Thyroid gland (tissue), 4 donors: Measurements from ENCODE around the gene TMEM132C. TPM values are rescaled to one million over a fixed set of nuclear protein-coding genes. Genes with fewer than 3 reads are reported as not detected.

ENCODE experiments used
- DNase-seq, 2 donors: peaks; one replicate each; pipeline ENCODE4 v3.0.0-alpha.2; 2019
- H3K27ac ChIP-seq, 3 donors: fragments of 200-600 bp; sonication (generic); 1 replicate in 2 of 3; 2 replicates in 1 of 3; pipeline ENCODE4 v1.5.1; 2016 to 2019; ENCODE audit warnings: mild to moderate bottlenecking in 1 of 3, moderate library complexity in 1 of 3
- H3K27me3 ChIP-seq: fragments of 200-600 bp; sonication (generic); one replicate; pipeline ENCODE4 v1.5.1; 2019
- H3K36me3 ChIP-seq, 2 donors: fragments of 200-600 bp; sonication (generic); one replicate each; pipeline ENCODE4 v1.5.1; 2016 to 2019
- H3K4me1 ChIP-seq, 2 donors: fragments of 200-600 bp; sonication (generic); one replicate each; pipeline ENCODE4 v1.5.1; 2017 to 2019
- H3K4me3 ChIP-seq, 3 donors: fragments of 200-600 bp; sonication (generic); replicated peaks in 1 of 3; 1 replicate in 2 of 3; 2 replicates in 1 of 3; pipeline ENCODE4 v1.5.1; 2016; ENCODE audit warnings: mild to moderate bottlenecking in 1 of 3
- H3K9me3 ChIP-seq: fragments of 200-600 bp; sonication (generic); one replicate; pipeline ENCODE4 v1.5.1; 2017
- CTCF ChIP-seq, 6 experiments: fragments of 200-600 bp in 3 of 6; fragments of 450-650 bp in 3 of 6; sonication (generic) in 3 of 6; IDR thresholded peaks; one replicate each; pipeline ENCODE4 v1.5.1; 2016 to 2019; ENCODE audit warnings: antibody characterized with exemption in 6 of 6, mild to moderate bottlenecking in 2 of 6, inconsistent platforms in 1 of 6, moderate library complexity in 1 of 6
- POLR2A ChIP-seq, 2 donors: fragments of 450-650 bp; IDR thresholded peaks; one replicate each; pipeline ENCODE4 v1.6.1; 2017; ENCODE audit warnings: antibody characterized with exemption in 2 of 2, mild to moderate bottlenecking in 2 of 2, moderate library complexity in 1 of 2
- WGBS, 2 donors: methylation state at CpG; one replicate each; pipeline ENCODE4 v1.1.5; 2017; 5-methylcytosine and 5-hydroxymethylcytosine counted together
- intact Hi-C: fragments of 100-400 bp; cut with DNase I; formaldehyde crosslinking; loops from one replicate; pipeline ENCODE4 v1.15.1; 2023
- total RNA-seq, 4 donors: library from RNA; depleted of rRNA; stranded (reverse); fragments of >200 nt; gene quantifications; one replicate each; pipeline ENCODE4 v1.2.3, GENCODE V29; 2016

Gene TMEM132C
- total RNA-seq, 4 donors from 2014 or later = 0.27 to 2.5 (median 1.0) TPM

GRCh38 chr12:128675576-128675975 is 408.6 kb downstream of the TMEM132C start:
- intact Hi-C loops = no loop called here
- no peaks in the 10 kb centered on the region for H3K9me3 ChIP-seq
- H3K4me3 ChIP-seq = no peak overlapping the region
- TF ChIP-seq CTCF (IDR thresholded peaks at IDR 0.05) = no peak
- TF ChIP-seq POLR2A (IDR thresholded peaks at IDR 0.05) = no peak
- no peaks in the 10 kb centered on the region for H3K4me1 ChIP-seq
- DNase-seq = no peak
- no peaks in the 10 kb centered on the region for H3K36me3 ChIP-seq
- no peak overlapping the region for H3K27ac ChIP-seq
- H3K27me3 ChIP-seq = no peaks in the 10 kb centered on the region

GRCh38 chr12:128680555-128680954 is 413.6 kb downstream of the TMEM132C start:
- H3K27ac ChIP-seq = no peak overlapping the region
- no peaks in the 10 kb centered on the region for H3K27me3 ChIP-seq
- no peaks in the 10 kb centered on the region for H3K4me1 ChIP-seq
- no peak overlapping the region for H3K4me3 ChIP-seq
- H3K36me3 ChIP-seq = no peaks in the 10 kb centered on the region
- no peaks in the 10 kb centered on the region for H3K9me3 ChIP-seq
- DNase-seq = no peak
- TF ChIP-seq CTCF (IDR thresholded peaks at IDR 0.05) (no peak), POLR2A (IDR thresholded peaks at IDR 0.05) (no peak)
- intact Hi-C loops = no loop called here
- whole genome bisulfite sequencing, 2 donors = 64 to 65% methylated on average over 2 of the region's 2 CpGs

GRCh38 chr12:128682548-128683275 is 415.7 kb downstream of the TMEM132C start:
- TF ChIP-seq POLR2A (IDR thresholded peaks at IDR 0.05) (no peak), CTCF (IDR thresholded peaks at IDR 0.05) (no peak)
- H3K27ac ChIP-seq = no peak overlapping the region
- no peak overlapping the region for H3K4me3 ChIP-seq
- H3K9me3 ChIP-seq = no peaks in the 10 kb centered on the region
- intact Hi-C loops = no loop called here
- H3K27me3 ChIP-seq = no peaks in the 10 kb centered on the region
- DNase-seq = no peak
- H3K4me1 ChIP-seq = no peaks in the 10 kb centered on the region
- H3K36me3 ChIP-seq = no peaks in the 10 kb centered on the region
- 78 to 83% methylated on average over 20 of the region's 20 CpGs for WGBS, 2 donors

GRCh38 chr12:128684352-128684751 is 417.4 kb downstream of the TMEM132C start:
- no peaks in the 10 kb centered on the region for H3K36me3 ChIP-seq
- TF ChIP-seq CTCF (IDR thresholded peaks at IDR 0.05) (no peak), POLR2A (IDR thresholded peaks at IDR 0.05) (no peak)
- no peaks in the 10 kb centered on the region for H3K27me3 ChIP-seq
- intact Hi-C loops = no loop called here
- no peaks in the 10 kb centered on the region for H3K9me3 ChIP-seq
- 59% methylated on average over 9 of the region's 9 CpGs for WGBS, 2 donors
- DNase-seq = no peak
- no peak overlapping the region for H3K4me3 ChIP-seq
- no peak overlapping the region for H3K27ac ChIP-seq
- H3K4me1 ChIP-seq = no peaks in the 10 kb centered on the region

- Histone ChIP-seq H3K36me3 (no peaks in the 10 kb centered on the region), H3K27ac (no peak overlapping the region), H3K4me1 (no peaks in the 10 kb centered on the region), H3K4me3 (no peak overlapping the region), H3K9me3 (no peaks in the 10 kb centered on the region), H3K27me3 (no peaks in the 10 kb centered on the region)
- TF ChIP-seq CTCF (IDR thresholded peaks at IDR 0.05) (no peak), POLR2A (IDR thresholded peaks at IDR 0.05) (no peak)
- no peak for DNase-seq
- intact Hi-C loops = no loop called here
- WGBS, 2 donors = 88 to 90% methylated on average over 11 of the region's 11 CpGs
These were observed 419.0 kb downstream of the TMEM132C start for GRCh38 chr12:128685903-128686475.
